Occipital lobe (tissue), 2 donors: Measurements from ENCODE around the gene AFMID. TPM values are rescaled to one million over a fixed set of nuclear protein-coding genes. Genes with fewer than 3 reads are reported as not detected.

ENCODE experiments used
- DNase-seq: peaks from one replicate; lab custom pipeline; 2025; lab: John Stamatoyannopoulos, UW
- total RNA-seq: library from RNA; depleted of rRNA; stranded (reverse); fragments of >200 nt; gene quantifications from one replicate; pipeline ENCODE4 v1.2.3, GENCODE V29; 2014

Gene AFMID
- total RNA-seq, 1 donor from 2014 or later = 35.4 TPM

DNA sequence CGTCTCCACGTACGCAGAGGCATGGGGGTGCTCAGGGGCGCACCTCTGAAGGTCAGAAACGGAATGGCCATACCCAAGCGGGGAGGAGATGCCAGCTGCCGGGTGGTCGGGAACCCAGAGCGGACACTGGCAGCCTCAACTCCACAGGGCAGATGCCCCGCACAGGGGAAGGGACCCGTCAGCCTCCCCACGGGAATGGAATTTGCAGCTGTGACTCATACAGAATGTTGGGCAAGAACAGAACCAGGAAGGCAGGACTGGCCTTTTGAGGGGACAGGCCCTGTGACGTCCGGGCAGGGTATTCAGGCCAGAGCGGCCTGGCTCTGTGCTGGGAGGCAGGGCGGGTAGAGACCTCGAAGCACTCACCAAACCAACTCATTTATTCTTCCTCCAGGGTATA, 7.8 kb upstream of the AFMID start:
- no peak for DNase-seq

DNA sequence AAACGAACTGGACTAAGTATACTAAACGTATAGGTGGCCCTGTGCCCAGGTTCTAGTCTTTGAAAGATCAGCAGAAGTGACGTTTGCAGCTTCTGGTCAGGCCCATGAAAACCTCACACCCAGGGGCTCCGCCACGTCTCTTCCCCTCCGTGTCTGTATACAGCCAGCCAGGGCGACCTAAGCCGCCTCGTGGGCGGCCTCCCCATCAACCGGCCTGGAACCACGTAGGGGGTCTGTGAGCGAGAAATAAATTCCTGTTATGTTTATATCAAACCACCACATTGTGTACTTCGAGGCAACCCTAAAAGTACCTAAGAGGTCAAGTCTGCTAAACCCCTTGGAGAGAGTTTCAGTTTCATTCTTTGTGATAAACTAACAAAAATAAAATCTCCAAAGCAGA, 7.1 kb upstream of the AFMID start:
- no peak for DNase-seq

DNA sequence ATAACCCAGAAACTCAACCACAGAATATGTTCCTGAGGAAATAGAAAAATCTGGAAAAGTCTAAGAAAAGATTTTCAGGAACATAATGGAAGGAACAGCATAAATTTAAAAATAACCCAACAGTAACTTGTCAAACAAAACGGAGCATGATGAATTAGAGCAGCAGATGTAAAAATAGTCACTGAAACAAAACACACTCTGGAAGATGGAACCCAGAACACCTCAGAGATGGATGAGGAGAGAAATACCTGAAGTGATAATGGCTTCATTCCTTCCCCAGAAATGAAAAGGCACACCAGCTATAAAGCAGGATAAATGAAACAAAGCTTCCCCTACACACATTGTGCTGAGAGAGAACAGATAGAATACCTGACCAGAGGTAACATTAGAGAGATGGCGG, 6.7 kb upstream of the AFMID start:
- no peak for DNase-seq

DNA sequence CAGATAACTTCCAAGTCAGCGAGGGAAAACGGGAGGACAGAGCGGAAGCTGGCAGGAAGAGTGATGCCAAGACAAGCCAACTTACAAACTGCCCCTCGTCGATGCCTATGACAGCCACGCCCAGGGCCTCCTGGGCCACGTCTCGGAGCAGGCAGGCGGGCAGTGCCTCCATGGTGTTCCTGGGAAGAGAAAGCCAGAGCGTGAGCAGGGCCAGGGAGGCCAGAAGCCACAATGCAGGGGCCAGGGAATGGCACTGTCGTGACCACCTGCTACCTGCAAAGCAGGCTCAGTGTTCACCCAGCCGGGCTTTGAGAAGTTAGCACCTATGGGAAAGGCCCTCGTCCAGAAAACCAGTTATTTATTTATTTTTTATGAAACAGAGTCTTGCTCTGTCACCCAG, 4.7 kb upstream of the AFMID start:
- DNase-seq = no peak

DNA sequence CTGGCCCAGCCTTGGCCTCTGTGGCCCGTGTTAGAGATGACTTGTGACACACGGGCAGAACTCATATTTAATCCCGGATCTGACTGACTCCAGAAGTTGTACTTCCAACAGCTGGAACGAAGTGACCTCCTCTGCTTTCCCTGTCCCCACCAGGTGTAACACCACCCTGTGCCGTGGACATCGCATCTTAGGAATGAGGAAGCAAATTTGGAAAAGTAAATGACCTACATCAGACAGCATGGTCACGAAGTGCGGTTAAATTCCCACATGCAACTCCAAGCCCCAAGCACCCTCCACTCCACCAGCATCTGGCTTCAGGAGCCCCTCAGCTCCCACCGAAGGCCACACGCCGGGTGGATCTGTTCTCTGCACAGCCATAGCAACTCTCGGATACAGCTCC, 3.2 kb upstream of the AFMID start:
- DNase-seq = no peak

DNA sequence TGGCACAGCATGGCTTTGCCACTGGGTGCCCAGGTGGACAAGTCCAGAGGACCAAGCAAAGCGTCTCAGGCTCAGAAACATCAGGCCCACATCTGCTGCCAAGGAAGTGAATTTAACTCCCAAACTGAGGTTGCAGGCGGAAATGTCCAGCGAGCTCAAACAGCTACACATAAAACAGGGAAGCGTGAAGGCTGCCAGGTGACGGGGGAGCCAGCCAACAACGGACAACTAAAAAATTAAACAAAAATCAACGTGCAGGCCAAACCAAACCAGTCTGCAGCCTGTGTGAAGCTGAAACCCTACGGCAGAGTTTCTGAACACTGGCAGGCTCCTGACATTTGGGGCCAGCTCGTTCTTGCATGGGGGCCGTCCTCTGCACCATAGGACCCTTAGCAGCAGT, 2.8 kb upstream of the AFMID start:
- DNase-seq = no peak

DNA sequence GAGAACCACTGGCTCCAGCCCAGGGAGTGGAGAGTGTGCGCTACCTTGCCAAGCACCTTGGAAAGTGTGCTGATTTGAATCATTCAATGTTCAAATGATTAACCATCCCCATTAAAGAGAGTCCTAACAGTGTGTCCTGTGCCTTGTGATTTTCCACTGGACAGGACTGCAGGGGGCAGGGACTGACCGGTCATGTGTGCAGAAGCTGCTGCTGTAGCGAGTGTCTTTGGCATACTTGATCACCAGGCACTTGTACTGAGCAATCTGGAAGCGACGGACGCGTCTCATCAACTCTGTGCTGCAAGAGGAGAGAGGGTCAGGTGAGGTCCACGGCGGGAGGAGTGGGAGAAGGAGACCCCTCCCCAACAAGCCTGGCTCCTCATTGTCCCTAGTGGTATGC, 2.3 kb upstream of the AFMID start:
- DNase-seq = no peak

DNA sequence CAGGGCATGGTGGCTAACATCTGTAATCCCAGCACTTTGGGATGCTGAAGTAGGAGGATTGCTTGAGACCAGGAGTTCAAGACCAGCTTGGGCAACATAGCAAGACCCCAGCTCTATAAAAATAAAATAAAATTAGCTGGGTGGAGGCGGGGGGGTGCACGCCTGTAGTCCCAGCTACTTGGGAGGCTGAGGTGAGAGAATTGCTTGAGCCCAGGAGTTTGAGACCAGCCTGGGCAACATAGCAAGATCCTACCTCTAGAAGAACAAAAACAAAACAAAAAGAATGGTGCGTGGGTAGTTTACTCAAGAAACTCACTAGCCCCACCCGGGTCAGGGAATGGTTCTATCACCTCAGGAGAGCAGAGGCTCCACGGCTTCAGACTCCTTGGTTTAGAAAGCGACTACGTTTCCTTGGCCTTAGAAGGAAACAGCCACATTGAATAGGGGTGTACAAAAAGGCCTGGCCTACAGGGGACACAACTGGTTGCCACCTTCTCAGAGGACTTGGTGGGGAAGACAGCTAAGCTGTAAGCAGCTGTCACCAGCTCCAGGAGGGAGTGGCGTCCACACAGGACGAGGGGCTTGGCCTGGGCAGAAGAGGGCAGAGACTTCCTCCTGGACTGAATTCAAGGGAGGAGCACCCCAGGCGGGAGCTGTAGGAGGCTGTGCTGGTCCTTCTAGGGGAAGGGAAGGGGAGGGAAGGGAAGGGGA, 1.0 kb upstream of the AFMID start:
- no peak for DNase-seq

DNA sequence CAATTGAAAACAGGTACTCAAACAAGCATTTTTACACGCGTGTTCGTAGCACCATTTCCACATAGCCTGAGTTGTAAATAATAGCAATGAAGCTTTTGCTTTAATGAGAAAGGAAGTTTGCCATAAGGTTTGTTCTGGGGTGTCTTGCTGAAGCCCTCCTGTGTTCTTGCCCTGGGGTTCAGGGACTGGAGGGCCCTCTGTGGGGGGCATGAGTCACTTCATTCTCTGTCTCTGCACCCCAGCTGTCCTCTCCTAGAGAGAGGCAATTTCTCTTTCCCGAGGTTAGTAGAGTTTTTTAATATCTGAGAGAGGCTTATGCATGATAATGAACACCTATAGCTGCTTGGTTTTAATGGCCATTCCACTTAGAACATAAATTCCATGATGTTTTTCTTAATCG, 9.6 kb downstream of the AFMID start:
- no peak for DNase-seq

DNA sequence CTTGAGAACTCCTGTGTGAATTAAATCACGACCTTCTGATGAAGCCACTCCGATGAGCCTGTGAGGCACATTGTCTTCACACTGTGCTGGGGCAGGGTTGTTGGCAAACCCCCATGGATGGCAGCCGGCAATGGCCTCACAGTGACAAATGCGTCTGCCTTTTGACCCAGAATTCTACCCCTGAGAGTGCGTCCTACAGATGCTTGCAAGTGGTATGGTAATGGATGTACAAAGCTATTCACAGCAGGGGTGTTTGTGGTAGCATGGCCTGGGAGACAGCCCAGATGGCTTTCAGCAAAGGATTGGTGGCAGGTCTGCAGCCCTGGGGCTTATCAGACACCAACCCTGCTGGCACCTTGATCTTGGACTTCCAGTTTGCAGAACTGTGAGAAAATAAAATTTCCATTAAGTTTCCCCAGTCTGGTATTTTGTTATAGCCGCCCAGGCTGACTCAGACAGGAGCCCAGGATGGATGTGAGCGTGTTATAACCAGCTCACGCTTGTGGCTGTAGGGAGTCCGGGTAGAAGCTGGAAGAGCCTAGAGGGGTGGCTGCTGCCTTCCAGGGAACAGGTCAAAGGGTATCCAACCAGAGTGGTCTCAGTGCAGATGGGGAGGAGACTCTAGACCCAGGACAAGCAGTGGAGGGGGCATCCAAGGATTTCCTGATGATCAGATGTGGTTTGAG, 10.1 kb downstream of the AFMID start:
- DNase-seq = no peak

DNA sequence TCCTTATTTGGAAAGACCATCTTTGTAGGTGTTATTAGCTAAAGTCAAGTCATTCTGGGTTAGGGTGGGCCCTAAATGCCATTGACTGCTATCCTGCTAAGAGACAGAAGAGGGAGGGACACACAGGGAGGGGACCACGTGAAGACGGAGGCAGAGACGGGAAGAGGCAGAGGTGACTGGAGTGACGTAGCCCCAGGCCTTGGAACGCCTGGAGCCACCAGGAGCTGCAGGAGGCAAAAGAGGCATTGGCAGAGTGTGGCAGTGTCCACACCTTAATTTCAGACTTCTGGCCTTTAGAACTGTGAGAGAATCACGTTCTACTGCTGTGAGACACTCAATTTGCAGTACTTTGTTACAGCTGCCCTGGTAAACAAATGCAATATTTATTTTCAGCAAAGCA, 13.3 kb downstream of the AFMID start:
- DNase-seq = no peak

DNA sequence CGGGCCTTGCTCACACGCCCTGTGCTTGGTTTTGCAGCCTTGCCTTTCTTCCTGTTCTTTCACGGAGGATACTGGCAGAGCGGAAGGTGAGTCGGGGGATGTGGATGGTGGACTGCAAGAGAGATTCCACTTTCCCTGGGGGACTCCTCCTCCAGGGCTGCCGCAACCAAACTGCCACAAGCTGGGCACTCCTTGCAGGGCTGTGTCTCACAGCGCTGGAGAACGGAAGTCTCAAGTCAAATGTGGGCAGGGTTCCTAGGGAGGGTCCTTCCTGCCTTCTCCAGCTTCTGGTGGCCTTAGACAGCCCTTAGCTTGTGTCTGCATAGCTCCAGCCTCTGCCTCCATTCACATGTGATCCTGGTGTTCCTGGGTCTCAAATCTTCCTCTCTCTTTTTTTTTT, 15.5 kb downstream of the AFMID start:
- no peak for DNase-seq

DNA sequence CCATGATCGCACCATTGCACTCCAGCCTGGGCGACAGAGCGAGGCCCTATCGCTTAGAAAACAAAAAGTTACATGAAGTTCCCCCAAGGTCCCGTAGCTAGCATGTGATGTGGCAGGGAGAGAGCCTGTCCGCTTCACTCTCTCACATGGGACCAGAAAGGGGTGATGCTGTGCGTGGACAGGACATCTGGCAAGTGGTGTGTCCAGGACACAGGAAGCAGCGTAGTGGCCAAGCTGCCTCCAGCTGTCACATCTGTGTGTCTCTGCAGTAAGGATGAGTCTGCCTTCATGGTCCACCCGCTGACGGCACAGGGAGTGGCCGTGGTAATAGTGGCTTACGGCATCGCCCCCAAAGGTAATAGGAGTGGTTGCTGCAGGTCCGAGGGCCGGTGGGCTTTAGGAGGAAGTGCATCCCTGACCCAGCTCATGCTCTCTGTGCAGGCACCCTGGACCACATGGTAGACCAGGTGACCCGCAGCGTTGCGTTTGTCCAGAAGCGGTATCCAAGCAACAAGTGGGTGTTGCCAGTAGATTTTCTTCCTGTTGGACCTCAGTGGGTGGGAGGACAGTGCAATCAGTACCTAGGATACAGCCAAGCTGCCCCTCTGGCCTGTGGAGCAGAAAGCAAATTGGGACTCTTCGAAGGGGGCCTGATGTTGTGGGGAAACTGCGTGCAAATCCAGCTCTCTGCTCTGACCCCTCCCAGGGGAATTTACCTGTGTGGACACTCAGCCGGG, 17.4 kb downstream of the AFMID start:
- DNase-seq = no peak

DNA sequence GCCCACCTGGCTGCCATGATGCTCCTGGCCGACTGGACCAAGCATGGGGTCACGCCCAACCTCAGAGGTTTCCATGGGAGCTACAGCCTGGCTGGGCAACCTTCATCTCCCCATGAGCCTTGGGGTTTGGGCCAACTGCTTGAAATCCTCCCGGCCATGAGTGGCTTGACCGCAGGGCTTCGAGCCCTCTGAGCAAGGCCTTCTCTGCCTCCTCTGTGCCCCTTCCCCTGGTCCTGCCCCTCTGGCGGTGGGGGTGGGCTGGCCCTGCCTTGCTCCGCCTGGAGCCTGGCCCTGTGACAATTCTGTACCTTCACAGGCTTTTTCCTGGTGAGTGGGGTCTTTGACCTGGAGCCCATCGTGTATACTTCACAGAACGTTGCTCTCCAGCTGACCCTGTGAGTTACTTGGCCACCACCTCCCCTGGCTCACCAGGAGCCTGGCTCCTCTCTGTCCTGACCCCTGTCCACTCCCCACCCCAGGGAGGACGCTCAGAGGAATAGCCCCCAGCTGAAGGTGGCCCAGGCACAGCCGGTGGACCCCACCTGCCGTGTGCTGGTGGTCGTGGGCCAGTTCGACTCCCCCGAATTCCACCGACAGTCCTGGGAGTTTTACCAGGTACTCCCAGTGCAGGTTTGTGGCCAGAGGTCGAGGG, 18.1 kb downstream of the AFMID start:
- no peak for DNase-seq

DNA sequence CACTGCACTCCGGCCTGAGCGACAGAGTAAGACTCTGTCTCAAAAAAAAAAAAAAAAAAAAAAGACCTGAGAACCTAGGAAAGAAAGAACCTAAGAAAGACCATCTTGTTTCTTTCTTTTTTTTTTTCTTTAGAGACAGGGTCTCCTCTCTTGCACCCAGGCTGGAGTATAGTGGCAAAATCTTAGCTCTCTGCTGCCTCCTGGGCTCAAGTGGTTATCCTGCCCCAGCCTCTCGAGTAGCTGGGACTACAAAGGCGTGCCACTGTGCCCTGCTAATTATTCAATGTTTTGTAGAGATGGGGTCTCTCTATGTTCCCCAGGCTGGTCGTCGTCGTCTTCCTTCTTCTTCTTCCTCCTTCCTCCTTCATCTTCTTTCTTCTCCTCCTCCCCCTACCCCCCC, 19.1 kb downstream of the AFMID start:
- no peak for DNase-seq

DNA sequence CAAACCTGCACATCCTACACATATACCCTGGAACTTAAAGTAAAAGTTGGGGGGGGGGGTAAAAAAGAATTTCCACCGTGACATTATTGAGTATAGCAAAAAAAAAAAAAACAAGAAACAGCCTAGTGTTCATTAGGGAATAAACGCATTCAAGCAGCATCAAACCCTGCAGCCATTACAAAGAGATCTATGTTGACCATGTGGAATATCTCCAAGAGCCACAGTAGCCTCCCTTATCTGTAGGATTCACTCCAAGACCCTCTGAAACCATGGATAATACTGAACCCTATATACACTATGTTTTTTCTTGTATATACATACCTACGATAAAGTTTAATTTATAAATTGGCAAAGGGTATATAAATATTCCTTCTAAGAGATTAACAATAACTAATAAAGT, 21.3 kb downstream of the AFMID start:
- no peak for DNase-seq

DNA sequence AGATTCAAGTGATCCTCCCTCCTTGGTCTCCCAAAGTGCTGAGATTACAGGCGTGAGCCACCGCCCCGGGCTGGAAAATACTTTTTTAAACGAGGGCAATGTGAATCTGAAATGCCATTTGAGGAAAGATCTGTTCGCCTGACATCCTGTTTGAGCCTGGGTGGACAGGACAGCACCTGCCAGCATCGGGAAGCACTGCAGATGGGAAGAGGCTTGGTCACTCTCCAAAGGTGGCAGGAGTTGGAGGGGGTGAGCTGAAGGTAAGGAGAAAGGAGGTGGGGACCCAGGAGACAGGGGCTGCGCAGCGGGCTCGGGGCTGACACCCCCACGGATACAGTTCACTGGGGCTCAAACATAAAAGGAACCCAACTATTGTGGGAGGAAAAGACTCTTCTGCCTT, 22.9 kb downstream of the AFMID start:
- DNase-seq = no peak

DNA sequence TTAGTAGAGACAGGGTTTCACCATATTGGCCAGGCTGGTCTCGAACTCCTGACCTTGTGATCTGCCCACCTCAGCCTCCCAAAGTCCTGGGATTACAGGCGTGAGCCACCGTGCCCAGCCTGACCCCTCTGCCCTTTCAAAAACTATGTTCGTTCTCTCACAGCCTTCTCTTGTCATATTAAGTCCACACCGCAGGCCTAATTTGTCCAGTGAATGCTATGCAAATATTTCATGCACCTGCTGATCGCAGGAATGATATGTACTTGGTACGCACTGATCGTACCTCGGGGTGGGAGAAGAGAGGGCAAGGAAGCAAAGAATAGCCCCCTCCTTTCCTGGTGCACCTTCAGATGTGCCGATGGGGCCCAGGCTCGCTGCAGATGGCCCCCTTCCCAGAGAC, 23.9 kb downstream of the AFMID start:
- no peak for DNase-seq

DNA sequence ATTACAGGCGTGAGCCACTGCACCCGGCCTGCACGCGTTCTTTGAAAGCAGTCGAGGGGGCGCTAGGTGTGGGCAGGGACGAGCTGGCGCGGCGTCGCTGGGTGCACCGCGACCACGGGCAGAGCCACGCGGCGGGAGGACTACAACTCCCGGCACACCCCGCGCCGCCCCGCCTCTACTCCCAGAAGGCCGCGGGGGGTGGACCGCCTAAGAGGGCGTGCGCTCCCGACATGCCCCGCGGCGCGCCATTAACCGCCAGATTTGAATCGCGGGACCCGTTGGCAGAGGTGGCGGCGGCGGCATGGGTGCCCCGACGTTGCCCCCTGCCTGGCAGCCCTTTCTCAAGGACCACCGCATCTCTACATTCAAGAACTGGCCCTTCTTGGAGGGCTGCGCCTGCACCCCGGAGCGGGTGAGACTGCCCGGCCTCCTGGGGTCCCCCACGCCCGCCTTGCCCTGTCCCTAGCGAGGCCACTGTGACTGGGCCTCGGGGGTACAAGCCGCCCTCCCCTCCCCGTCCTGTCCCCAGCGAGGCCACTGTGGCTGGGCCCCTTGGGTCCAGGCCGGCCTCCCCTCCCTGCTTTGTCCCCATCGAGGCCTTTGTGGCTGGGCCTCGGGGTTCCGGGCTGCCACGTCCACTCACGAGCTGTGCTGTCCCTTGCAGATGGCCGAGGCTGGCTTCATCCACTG, 27.0 kb downstream of the AFMID start, which contains the start of gene BIRC5:
Gene BIRC5, plus strand, starts transcription at position 238 of the 690 bp plus-strand sequence. Its CDS starts 64 bp downstream, at position 302.
- DNase-seq = peak; percentile 62

DNA sequence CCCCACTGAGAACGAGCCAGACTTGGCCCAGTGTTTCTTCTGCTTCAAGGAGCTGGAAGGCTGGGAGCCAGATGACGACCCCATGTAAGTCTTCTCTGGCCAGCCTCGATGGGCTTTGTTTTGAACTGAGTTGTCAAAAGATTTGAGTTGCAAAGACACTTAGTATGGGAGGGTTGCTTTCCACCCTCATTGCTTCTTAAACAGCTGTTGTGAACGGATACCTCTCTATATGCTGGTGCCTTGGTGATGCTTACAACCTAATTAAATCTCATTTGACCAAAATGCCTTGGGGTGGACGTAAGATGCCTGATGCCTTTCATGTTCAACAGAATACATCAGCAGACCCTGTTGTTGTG, 27.5 kb downstream of the AFMID start:
- no peak for DNase-seq

DNA sequence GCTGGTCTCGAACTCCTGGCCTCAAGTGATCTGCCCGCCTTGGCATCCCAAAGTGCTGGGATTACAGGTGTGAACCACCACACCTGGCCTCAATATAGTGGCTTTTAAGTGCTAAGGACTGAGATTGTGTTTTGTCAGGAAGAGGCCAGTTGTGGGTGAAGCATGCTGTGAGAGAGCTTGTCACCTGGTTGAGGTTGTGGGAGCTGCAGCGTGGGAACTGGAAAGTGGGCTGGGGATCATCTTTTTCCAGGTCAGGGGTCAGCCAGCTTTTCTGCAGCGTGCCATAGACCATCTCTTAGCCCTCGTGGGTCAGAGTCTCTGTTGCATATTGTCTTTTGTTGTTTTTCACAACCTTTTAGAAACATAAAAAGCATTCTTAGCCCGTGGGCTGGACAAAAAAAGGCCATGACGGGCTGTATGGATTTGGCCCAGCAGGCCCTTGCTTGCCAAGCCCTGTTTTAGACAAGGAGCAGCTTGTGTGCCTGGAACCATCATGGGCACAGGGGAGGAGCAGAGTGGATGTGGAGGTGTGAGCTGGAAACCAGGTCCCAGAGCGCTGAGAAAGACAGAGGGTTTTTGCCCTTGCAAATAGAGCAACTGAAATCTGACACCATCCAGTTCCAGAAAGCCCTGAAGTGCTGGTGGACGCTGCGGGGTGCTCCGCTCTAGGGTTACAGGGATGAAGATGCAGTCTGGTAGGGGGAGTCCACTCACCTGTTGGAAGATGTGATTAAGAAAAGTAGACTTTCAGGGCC, 32.4 kb downstream of the AFMID start:
- no peak for DNase-seq
